ENCODE results near the gene MLXIP. TPM values are rescaled to one million over a fixed set of nuclear protein-coding genes. Genes with fewer than 3 reads are reported as not detected.

MLXIP gene
- total and polyA plus RNA-seq, 2 of the 4 experiments (the other 2 are of a cell fraction), result 2.7 to 10.8 TPM

DNA sequence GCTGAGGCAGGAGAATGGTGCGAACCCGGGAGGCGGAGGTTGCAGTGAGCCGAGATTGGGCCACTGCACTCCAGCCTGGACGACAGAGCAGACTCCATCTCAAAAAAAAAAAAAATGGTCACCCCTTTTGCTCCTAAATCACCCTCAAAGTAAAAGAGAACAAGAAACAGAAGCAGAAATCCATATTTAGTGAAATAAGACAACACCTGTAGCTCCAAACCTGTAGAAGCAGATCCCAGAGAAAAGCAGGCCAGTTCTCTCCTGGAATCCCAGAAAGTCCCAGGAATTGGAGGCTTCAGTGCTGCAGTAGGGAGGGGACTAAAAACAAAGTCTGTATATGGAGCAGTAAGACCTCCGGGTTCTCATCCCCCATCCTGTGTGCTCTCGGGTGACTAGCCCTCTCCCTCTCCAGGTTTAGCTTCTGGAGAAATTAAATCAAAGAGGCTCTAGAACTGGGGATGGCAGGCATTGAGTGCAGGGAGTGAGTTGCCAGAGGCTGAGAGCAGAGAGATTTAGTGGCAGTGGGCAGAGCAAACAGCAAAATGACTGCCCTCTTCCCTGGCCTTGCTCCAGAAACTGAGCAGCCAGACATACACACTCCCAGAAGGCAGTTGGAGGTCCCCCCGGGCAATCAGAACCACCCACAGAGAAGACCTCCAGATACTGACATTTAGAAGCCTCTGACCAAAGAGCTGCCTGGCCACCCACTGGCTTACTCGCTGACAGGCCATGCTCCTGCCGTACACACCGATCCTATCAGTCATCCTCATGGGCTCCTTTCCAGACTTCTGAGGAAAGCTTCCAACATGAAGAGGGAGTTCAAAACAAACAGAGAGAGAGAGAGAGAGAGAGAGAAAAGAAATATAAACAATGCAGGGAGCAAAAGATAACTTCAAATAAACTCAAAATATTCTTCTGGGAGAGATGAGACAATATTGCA is 6.3 kb upstream of the MLXIP start:
- Histone ChIP-seq H2AK9ac (replicated peaks; ENCODE audit: low read depth, low read length, poor library complexity) (no peak overlapping the region), H2BK5ac (ENCODE audit: low read depth, low read length, poor library complexity, severe bottlenecking) (no peak overlapping the region), H3K18ac (ENCODE audit: low read depth, low read length) (peak overlapping the region; percentile 2; the same call in 1 of the 2 replicates), H3K79me1 (ENCODE audit: low read depth in 1 of 2, low read length in 2 of 2) (no peaks in the 10 kb centered on the region), H3K27me3 (ENCODE audit: control insufficient read depth, insufficient read depth, low read length) (peaks cover 4% of the 10 kb centered on the region; the same call in 1 of the 2 replicates), H3K4ac (ENCODE audit: low read depth, low read length) (peak overlapping the region; percentile 7; the same call in 1 of the 2 replicates), H2BK15ac (ENCODE audit: low read depth, low read length) (peak overlapping the region; percentile 35; the same call in 1 of the 3 replicates), H3K14ac (replicated peaks; ENCODE audit: low read depth, low read length) (no peak overlapping the region), H3K9ac (ENCODE audit: low read depth, low read length) (no peak overlapping the region), H2AK5ac (ENCODE audit: low read depth, low read length) (no peak overlapping the region), H4K20me1 (ENCODE audit: insufficient read depth, low read length) (no peaks in the 10 kb centered on the region; the same call in 1 of the 2 replicates), H2AFZ (replicated peaks; ENCODE audit: low read length, poor library complexity) (no peak overlapping the region), H4K5ac (ENCODE audit: low read depth, low read length) (no peak overlapping the region), H3K36me3 (ENCODE audit: control insufficient read depth, insufficient read depth, low read length) (no peaks in the 10 kb centered on the region), H3K4me3 (ENCODE audit: insufficient read depth, low read depth, low read length) (no peak overlapping the region), H2BK120ac (ENCODE audit: low read depth, low read length) (peak overlapping the region; percentile 7; the same call in 1 of the 2 replicates), H3K9me3 (ENCODE audit: control insufficient read depth, insufficient read depth, low read length) (no peaks in the 10 kb centered on the region), H3K9me1 (ENCODE audit: insufficient read depth, low read length) (no peaks in the 10 kb centered on the region), H3K56ac (ENCODE audit: extremely low read depth, insufficient read depth, low read length) (no peak overlapping the region), H3K27ac (ENCODE audit: insufficient read depth, low read length) (peak overlapping the region; percentile 4; the same call in 1 of the 2 replicates), H4K8ac (ENCODE audit: low read depth in 2 of 2, low read length in 2 of 2) (peak overlapping the region in 1 of 2 experiments; percentile 1; a peak in 1 of 4 replicates), H3K4me2 (ENCODE audit: low read depth, low read length) (peak overlapping the region; percentile 48), H3K4me1 (ENCODE audit: control insufficient read depth, insufficient read depth, low read length) (peaks cover 9% of the 10 kb centered on the region), H2BK20ac (ENCODE audit: low read depth, low read length) (no peak overlapping the region), H4K91ac (ENCODE audit: insufficient read depth, low read depth, low read length) (peak overlapping the region; percentile 28; the same call in 1 of the 2 replicates), H3K23ac (ENCODE audit: low read depth, low read length) (no peak overlapping the region)
- DNase-seq, result peak; percentile 95
- intact Hi-C loops (cut with micrococcal nuclease) (no loop called here), in situ Hi-C loops (cut with MboI; ENCODE audit: low sequenced_read_pairs) (no loop called here), dilution Hi-C loops (cut with HindIII; ENCODE audit: low sequenced_read_pairs, unreplicated experiment) (no loop called here)
- ChIA-PET POLR2A (ENCODE audit: unreplicated experiment) (no interaction called here), CTCF (interaction anchor here (0.9 to 1.2 kb wide), 3 partner anchors 9 to 51 kb away, joined by 3 read pairs; no protein-coding TSS in a partner anchor)
- 85% methylated on average over 5 of the region's 11 CpGs; no CpG with 5 or more reads in 1 of the 2 experiments for WGBS, 2 experiments (ENCODE audit: extremely low coverage in 2 of 2, insufficient read length in 1 of 2)
- BruUV-seq (replicated peaks), result TSS peak; percentile 16
- peak; percentile 78 for ATAC-seq (ENCODE audit: low read depth)
- TF ChIP-seq MAZ (IDR thresholded peaks at IDR 0.05; ENCODE audit: borderline replicate concordance, low read depth, low read length) (no peak), RAD21 (IDR thresholded peaks at IDR 0.05; ENCODE audit: low read length) (no peak), BHLHE40 (IDR thresholded peaks at IDR 0.05; ENCODE audit: low read depth, low read length) (peak; percentile 22; the same call in 1 of the 2 replicates), POLR2A (IDR thresholded peaks at IDR 0.05; ENCODE audit: low read depth, low read length) (no peak), NFE2L2 (IDR thresholded peaks at IDR 0.05; ENCODE audit: low read depth, low read length) (no peak), CHD1 (IDR thresholded peaks at IDR 0.05; ENCODE audit: low read depth, low read length) (no peak), RCOR1 (IDR thresholded peaks at IDR 0.05; ENCODE audit: insufficient replicate concordance, low read length) (no peak), FOS (IDR thresholded peaks at IDR 0.05; ENCODE audit: low read depth, low read length) (peak; percentile 39; the same call in 1 of the 2 replicates), CEBPB (IDR thresholded peaks at IDR 0.05; ENCODE audit: low read depth, low read length) (no peak), MXI1 (IDR thresholded peaks at IDR 0.05; ENCODE audit: borderline replicate concordance, low read depth, low read length) (peak; percentile 89)
- TF ChIP-seq, protein P1, sequence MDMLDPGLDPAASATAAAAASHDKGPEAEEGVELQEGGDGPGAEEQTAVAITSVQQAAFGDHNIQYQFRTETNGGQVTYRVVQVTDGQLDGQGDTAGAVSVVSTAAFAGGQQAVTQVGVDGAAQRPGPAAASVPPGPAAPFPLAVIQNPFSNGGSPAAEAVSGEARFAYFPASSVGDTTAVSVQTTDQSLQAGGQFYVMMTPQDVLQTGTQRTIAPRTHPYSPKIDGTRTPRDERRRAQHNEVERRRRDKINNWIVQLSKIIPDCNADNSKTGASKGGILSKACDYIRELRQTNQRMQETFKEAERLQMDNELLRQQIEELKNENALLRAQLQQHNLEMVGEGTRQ (IDR thresholded peaks at IDR 0.05; ENCODE audit: low read depth, low read length), result no peak
- TF ChIP-seq, protein P2, sequence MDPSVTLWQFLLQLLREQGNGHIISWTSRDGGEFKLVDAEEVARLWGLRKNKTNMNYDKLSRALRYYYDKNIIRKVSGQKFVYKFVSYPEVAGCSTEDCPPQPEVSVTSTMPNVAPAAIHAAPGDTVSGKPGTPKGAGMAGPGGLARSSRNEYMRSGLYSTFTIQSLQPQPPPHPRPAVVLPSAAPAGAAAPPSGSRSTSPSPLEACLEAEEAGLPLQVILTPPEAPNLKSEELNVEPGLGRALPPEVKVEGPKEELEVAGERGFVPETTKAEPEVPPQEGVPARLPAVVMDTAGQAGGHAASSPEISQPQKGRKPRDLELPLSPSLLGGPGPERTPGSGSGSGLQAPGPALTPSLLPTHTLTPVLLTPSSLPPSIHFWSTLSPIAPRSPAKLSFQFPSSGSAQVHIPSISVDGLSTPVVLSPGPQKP (IDR thresholded peaks at IDR 0.05; ENCODE audit: borderline replicate concordance, low read depth, low read length), result no peak
- TF ChIP-seq, protein P3, sequence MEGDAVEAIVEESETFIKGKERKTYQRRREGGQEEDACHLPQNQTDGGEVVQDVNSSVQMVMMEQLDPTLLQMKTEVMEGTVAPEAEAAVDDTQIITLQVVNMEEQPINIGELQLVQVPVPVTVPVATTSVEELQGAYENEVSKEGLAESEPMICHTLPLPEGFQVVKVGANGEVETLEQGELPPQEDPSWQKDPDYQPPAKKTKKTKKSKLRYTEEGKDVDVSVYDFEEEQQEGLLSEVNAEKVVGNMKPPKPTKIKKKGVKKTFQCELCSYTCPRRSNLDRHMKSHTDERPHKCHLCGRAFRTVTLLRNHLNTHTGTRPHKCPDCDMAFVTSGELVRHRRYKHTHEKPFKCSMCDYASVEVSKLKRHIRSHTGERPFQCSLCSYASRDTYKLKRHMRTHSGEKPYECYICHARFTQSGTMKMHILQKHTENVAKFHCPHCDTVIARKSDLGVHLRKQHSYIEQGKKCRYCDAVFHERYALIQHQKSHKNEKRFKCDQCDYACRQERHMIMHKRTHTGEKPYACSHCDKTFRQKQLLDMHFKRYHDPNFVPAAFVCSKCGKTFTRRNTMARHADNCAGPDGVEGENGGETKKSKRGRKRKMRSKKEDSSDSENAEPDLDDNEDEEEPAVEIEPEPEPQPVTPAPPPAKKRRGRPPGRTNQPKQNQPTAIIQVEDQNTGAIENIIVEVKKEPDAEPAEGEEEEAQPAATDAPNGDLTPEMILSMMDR (conservative IDR thresholded peaks at IDR 0.05; ENCODE audit: low read depth, low read length), result peak; percentile 25; the same call in 1 of the 2 replicates

Data from IMR-90 (cell line).